GM18505 (cell line): ENCODE data around the gene LBHD2.

Experiments used
- ATAC-seq: cut with Tn5 transposase; IDR thresholded peaks from one replicate; pipeline ENCODE4 v1.9.1; 2021; ENCODE audit not compliant: unreplicated experiment
- POLR2A ChIP-seq: IDR thresholded peaks from 4 replicates; pipeline ENCODE4 v1.6.1; 2011; ENCODE audit warnings: borderline replicate concordance; ENCODE audit not compliant: insufficient read depth, insufficient read length; ENCODE audit errors: extremely low read depth

Gene LBHD2

DNA sequence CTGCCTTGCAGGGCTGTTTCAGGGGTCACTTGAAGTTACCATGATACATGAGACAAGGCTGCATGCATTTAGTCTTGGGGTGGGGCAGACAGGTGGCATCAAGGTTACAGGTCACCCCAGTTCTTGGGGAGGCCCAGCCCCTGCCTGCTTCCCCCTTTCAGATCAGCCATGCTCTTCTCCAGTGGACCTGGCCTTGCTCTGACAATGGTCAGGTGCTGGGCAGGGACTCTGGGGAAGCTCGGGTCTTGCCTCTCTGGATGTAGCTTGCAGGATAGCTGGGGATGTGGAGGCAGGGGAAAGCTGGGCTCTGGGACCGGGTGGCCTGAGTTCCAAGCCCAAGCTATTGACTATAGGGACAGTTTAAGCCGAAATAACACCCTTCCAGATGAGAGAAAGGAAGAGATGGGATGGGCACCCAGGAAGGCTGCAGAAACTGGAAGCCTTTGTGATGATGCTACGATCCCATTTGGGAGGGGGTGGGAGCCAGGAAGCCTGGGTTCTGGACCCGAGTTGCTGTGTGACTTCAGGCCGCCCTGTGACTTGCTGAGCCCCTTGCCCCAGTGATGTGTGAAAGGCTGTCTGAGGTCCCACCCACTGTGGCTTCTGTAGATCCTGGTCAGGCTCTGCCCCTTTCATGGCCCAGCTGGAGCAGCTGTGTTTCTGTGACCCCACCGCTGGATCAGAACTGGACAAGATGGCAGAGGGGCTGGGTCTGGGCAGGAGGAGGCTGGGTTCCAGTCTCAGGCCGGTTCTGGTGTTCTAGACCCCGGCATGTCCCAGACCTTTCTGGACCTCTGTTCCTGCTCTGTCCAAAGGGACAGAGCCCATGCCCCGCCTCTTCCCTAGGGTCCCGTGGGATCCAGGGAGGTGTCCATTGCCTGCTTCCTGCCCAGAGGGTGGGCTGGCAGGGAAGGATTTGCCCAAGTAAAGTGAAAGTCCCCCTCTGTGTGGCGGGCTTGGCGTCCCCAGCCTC lies 41.4 kb downstream of the LBHD2 start:
- no peak for TF ChIP-seq POLR2A
- ATAC-seq = no peak

DNA sequence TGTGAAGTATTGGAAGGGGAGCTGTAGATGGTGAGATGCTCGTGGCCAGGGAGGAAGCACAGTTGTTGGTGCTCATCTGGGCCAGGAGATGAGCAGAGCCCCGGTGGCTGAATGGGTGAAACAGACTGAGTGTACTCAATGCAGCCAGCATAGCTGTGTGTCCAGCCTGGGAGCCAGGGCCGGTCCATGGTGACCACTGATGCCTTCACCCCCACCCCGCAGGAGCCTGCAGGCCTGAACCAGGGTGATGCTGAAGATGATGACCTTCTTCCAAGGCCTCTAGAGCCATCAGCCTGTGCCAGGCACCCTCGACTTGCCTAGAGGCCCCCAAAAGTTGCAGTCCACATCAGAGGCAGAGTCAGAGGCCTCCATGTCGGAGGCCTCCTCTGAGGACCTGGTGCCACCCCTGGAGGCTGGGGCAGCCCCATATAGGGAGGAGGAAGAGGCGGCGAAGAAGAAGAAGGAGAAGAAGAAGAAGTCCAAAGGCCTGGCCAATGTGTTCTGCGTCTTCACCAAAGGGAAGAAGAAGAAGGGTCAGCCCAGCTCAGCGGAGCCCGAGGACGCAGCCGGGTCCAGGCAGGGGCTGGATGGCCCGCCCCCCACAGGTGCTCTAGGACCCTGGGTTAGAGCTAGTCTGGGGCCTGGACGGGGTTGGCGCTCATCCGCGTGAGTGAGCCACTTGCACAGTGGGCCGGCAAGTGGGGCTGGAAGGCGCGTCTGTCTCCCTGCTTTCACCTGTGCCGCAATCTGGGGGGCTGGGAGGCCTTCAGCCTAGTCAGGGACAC lies 42.3 kb downstream of the LBHD2 start:
- ATAC-seq = no peak
- TF ChIP-seq POLR2A = no peak

DNA sequence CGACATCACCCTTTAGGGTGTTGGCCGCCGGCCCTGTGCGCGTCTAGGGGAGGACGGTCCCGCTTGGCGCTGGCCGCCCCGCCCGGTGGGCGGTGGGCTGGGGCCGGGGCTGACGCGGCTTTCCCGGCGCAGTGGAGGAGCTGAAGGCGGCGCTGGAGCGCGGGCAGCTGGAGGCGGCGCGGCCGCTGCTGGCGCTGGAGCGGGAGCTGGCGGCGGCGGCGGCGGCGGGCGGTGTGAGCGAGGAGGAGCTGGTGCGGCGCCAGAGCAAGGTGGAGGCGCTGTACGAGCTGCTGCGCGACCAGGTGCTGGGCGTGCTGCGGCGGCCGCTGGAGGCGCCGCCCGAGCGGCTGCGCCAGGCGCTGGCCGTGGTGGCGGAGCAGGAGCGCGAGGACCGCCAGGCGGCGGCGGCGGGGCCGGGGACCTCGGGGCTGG lies 42.9 kb downstream of the LBHD2 start:
- TF ChIP-seq POLR2A = no peak
- ATAC-seq = no peak

DNA sequence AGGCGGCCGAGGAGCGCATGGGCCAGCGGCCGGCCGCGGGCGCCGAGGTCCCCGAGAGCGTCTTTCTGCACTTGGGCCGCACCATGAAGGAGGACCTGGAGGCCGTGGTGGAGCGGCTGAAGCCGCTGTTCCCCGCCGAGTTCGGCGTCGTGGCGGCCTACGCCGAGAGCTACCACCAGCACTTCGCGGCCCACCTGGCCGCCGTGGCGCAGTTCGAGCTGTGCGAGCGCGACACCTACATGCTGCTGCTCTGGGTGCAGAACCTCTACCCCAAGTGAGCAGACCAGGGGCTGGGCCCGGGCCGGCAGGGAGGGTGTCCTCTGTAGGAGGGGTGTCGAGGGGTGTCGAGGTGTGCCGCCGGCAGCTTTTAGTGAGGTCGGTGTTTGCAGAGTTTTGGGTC lies 43.3 kb downstream of the LBHD2 start:
- TF ChIP-seq POLR2A = no peak
- ATAC-seq = no peak

DNA sequence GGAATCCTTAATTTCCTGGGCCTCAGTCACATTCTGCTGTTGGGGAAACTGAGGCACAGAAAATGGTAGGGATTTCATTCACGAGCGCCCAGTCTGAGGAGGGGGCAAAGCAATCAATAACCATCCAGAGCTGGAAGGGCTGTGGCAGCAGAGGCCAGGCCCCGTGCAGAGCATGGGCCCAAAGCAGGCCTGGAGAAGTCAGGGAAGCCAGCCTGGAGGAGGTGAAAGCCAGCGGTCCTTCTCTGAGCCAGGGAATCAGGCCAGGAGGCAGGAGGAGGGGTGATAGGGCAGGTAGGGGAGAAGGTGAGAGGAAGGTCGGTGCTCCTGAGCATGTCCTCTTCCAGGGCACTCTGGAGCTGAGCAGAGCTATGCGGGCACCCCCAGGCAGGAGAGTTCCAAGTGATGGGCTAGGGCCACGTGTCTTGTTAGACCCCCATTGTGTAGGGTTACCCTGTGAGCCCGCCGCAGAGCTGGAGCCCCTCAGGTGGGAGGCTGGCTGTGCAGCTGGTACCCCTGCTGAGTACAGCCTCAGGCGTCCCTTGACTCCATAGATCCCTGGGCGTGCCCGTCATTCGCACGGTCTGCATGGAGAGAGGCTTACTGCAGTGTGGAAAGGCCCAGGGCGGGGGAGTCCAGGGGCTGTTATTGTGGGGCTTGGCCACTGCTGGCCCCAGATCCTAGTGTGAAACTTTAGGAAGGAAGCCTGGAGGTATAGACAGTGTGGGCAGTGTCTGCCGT lies 44.0 kb downstream of the LBHD2 start:
- TF ChIP-seq POLR2A = no peak

DNA sequence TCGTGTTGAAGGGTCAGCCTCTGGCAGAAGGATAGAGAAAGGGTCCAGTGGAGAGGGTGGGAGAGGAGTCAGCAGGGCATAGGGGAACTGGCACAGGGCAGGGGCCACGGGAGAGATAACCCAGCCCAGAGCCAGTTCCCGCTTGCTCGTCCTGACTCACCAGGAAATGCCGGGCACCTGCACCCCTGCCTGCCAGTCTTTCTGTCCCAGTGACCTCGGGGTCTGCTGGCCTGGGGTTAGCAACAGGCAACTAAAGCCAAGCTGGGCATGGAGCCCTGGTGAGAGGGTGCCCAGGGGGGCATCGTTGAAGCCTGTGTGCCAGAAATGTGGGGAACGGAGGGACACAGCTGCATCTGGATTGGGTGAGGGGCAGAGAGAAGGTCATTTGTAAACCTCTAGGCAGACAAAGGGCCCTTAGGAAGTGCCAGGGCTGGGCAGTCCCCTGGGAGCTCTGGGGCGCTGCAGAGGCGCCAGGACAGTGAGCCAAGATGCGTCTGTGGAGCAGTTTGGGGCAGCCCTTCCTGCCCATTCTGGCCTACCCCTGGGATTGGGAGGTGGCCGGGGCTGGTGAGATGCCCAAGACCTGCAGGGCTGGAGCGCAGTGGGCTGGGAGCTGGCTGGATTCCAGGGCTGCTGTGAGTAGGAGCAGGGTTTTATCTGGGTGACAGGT lies 44.8 kb downstream of the LBHD2 start:
- TF ChIP-seq POLR2A = no peak
- no peak for ATAC-seq

More for the DNA sequence above, 44.0 kb downstream of the LBHD2 start:
- ATAC-seq = no peak

DNA sequence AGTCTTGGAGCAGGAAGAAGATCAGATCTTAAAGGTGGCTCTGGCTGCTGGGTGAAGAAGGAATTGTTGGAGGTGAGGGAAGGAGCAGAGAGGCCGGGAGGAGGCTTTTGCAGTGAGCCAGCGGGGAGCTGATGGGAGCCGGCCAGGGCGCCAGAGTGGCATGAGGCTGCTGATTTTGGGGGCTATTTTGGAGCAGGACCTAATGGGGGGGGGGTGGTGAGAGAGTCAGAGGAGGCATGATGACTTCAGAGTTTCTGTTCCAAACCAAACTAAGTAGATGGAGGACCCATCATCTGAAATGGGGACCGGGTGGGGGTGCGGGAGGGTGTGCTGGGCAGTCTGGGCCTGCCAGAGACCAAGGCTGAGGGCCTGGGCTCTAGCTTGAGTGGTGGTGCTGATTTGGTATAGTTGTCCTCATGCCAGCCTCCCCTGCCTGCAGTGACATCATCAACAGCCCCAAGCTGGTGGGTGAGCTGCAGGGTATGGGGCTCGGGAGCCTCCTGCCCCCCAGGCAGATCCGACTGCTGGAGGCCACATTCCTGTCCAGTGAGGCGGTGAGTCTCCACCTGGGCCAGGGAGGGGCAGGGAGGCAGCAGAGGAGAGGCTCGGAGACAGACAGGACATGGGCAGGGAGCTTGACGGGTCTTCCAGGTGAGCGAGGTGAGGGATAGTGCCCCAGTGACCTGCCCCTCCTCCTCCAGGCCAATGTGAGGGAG lies 45.4 kb downstream of the LBHD2 start:
- no peak for ATAC-seq

DNA sequence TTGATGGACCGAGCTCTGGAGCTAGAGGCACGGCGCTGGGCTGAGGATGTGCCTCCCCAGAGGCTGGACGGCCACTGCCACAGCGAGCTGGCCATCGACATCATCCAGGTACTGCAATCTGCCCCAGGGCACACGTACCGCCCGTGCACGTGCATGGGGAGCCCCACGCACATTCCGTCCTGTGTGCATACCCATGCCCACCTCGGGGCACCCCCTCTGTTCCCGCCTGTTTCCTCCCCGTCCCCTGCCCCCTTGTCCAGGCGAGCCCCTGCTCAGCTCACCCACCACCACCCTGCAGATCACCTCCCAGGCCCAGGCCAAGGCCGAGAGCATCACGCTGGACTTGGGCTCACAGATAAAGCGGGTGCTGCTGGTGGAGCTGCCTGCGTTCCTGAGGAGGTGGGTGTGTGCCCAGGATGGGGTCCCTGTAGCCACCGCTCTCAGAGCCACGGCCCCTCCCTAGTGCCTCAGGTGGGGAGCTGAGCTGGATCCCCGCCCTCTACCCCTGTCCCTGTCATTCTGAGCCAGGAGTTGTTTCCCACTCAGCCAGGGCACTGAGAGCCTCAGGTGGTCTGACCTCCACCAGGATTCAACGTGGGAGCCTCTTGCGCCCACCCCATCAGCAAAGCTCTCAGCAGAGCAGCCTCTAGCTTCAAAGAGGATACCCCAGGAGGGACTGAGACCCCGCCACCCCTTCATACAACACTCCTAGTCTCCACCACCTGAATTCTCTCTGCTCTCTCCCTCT lies 46.2 kb downstream of the LBHD2 start:
- TF ChIP-seq POLR2A = no peak
- ATAC-seq = no peak

More for the DNA sequence above, 45.4 kb downstream of the LBHD2 start:
- no peak for TF ChIP-seq POLR2A

DNA sequence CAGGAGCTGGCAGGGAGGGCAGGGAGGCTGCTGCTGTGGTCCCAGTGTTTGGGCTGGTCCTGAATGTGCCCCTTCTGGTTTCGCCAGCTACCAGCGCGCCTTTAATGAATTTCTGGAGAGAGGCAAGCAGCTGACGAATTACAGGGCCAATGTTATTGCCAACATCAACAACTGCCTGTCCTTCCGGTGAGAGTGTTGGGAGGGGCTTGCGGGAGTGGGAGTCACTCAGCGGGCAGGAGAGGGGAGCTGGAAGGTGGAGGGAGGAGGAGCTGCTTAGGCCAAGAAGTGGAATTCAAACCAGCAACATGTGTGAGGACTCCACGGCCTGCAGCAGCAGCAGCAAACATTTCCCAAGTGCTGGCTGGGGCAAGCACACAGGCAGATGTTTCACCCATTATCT lies 47.0 kb downstream of the LBHD2 start:
- no peak for TF ChIP-seq POLR2A
- no peak for ATAC-seq

DNA sequence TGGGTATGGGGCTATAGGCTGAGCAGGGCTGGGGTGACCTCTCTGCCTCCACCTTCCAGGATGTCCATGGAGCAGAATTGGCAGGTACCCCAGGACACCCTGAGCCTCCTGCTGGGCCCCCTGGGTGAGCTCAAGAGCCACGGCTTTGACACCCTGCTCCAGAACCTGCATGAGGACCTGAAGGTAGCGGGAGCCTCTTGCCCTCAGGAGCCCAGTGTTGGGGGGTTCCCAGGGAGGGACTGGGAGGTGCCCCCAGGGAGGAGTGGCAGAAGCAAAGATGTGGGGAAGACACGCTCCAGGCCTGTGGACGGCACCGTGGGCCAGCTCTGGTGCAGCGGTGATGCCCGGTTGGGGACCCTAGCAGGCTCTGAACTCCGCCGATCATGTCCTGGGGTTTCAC lies 47.6 kb downstream of the LBHD2 start:
- ATAC-seq = no peak
- no peak for TF ChIP-seq POLR2A

DNA sequence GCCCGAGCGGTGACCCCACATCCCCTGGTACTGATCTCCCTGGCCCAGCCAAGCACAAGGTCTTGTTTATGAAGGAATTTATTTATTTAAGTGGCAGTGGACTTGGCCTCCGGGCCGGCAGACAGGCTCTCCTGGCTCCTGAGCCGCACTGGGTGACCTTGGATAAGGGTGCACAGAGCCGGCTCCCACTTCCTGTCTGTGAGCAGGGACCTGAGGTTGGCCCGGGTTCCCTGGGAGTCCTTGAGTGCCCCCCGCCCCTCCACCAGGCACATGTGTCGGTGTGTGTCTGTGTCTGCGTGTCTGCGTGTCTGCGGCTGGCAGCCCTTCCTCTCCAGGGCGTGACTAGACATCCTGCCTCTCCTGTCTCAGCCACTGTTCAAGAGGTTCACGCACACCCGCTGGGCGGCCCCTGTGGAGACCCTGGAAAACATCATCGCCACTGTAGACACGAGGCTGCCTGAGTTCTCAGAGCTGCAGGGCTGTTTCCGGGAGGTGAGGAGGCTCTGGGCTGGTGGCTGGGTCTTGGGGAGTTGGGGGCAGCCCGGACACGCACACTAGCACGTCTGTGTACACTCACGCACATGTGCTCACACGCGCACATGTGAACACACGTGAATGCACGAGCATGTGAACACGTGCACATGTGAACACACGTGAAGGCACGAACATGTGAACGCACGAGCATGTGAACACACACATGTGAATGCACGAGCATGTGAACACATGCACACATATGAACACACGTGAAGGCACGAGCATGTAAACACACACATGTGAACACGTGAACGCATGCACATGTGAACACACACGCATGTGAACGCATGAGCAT lies 48.6 kb downstream of the LBHD2 start:
- TF ChIP-seq POLR2A = no peak
- no peak for ATAC-seq
